Hepatocyte (in vitro differentiated cells): ENCODE data around the gene CBLIF.

Experiments
- CTCF ChIP-seq: fragments of 200-600 bp; sonication (generic); IDR thresholded peaks from 2 replicates; pipeline ENCODE4 v1.5.1; 2016; ENCODE audit warnings: antibody characterized with exemption, mild to moderate bottlenecking; ENCODE audit not compliant: poor library complexity
- EZH2 ChIP-seq: fragments of 200-600 bp; sonication (generic); IDR thresholded peaks from 2 replicates; pipeline ENCODE4 v1.6.1; 2016; ENCODE audit warnings: antibody characterized with exemption, mild to moderate bottlenecking, borderline replicate concordance

- TF ChIP-seq CTCF (no peak), EZH2 (no peak)
Measured at GRCh38 chr11:59846556-59846955, 1.3 kb upstream of the CBLIF start.
